Stomach (tissue), 4 donors: ENCODE measurements around the gene MAGI2.

ENCODE experiments used
- POLR2AphosphoS5 ChIP-seq, 3 donors: sonication (generic); formaldehyde crosslinking; IDR thresholded peaks; one replicate each; pipeline ENCODE4 v1.6.1; 2016; ENCODE audit warnings: antibody characterized with exemption in 3 of 3
- TF ChIP-seq, protein P1 (sequence below), 7 experiments: fragments of 450-650 bp in 4 of 7; fragments of 200-600 bp in 3 of 7; sonication (generic) in 3 of 7; IDR thresholded peaks; one replicate each; pipeline ENCODE4 v1.5.1; 2016 to 2019; ENCODE audit warnings: antibody characterized with exemption in 7 of 7, control low read depth in 2 of 7, mild to moderate bottlenecking in 1 of 7

DNA sequence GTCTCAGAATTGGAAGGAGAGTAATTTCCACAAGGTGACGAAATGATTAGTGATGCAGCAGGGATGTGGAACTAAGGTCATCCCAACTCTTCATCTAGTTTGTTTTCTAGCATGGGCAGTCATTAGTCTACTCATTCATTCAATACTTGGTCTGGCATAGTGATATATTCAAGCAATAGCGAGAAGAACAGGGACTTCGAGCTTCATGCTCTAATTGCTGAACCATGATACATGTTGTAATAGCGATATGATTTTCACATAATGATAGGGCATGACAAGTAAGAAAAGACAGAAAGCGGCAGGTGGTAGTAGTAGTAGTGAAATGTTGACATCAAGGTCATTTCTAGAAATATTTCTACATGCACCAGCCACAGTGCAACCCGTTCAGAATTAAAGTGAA, 1002.8 kb downstream of the MAGI2 start:
- TF ChIP-seq POLR2AphosphoS5 (IDR thresholded peaks at IDR 0.05), result no peak
- TF ChIP-seq, protein P1, sequence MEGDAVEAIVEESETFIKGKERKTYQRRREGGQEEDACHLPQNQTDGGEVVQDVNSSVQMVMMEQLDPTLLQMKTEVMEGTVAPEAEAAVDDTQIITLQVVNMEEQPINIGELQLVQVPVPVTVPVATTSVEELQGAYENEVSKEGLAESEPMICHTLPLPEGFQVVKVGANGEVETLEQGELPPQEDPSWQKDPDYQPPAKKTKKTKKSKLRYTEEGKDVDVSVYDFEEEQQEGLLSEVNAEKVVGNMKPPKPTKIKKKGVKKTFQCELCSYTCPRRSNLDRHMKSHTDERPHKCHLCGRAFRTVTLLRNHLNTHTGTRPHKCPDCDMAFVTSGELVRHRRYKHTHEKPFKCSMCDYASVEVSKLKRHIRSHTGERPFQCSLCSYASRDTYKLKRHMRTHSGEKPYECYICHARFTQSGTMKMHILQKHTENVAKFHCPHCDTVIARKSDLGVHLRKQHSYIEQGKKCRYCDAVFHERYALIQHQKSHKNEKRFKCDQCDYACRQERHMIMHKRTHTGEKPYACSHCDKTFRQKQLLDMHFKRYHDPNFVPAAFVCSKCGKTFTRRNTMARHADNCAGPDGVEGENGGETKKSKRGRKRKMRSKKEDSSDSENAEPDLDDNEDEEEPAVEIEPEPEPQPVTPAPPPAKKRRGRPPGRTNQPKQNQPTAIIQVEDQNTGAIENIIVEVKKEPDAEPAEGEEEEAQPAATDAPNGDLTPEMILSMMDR (IDR thresholded peaks at IDR 0.05), result no peak
